DND-41 (cell line): ENCODE data around the gene TRIM40.
A peak's percentile ranks its signal among the peaks of the same experiment; 100 is the strongest.

ENCODE experiments used
- ATAC-seq: fragments of 200-7000 bp; cut with Tn5 transposase; 3 replicates; pipeline ENCODE4 v1.9.1; 2021; ENCODE audit warnings: low read depth; ENCODE audit not compliant: insufficient read depth
- DNase-seq: peaks from one replicate; pipeline ENCODE4 v3.0.0-alpha.2; 2020
- H2AFZ ChIP-seq: 2 replicates; pipeline ENCODE4 v1.6.0; 2012; ENCODE audit warnings: low read depth, low read length
- H3K27ac ChIP-seq: 2 replicates; pipeline ENCODE4 v1.5.1; 2012; ENCODE audit warnings: low read length, inconsistent platforms
- H3K27me3 ChIP-seq: fragments of 200-600 bp; sonication (generic); 2 replicates; pipeline ENCODE4 v1.6.0; 2012; ENCODE audit warnings: low read length, mild to moderate bottlenecking, inconsistent platforms; ENCODE audit not compliant: insufficient read depth, poor library complexity
- H3K36me3 ChIP-seq: 2 replicates; pipeline ENCODE4 v1.5.1; 2012; ENCODE audit warnings: low read length, inconsistent platforms; ENCODE audit not compliant: insufficient read depth
- H3K4me1 ChIP-seq: 2 replicates; pipeline ENCODE4 v1.5.1; 2012; ENCODE audit warnings: mild to moderate bottlenecking, low read length; ENCODE audit not compliant: insufficient read depth
- H3K4me2 ChIP-seq: 2 replicates; pipeline ENCODE4 v1.6.0; 2012; ENCODE audit warnings: mild to moderate bottlenecking, moderate library complexity, low read length, inconsistent platforms; ENCODE audit not compliant: insufficient read depth
- H3K4me3 ChIP-seq, 2 experiments: fragments of 200-600 bp in 1 of 2; shearing (Covaris generic) in 1 of 2; 2 replicates each; pipeline ENCODE4 v1.5.1; 2012 to 2016; ENCODE audit warnings: inconsistent platforms in 2 of 2, low read length in 2 of 2, mild to moderate bottlenecking in 2 of 2, low read depth in 1 of 2, moderate library complexity in 1 of 2
- H3K79me2 ChIP-seq: 2 replicates; pipeline ENCODE4 v1.6.0; 2012; ENCODE audit warnings: low read length, inconsistent platforms; ENCODE audit not compliant: insufficient read depth
- H3K9ac ChIP-seq: 2 replicates; pipeline ENCODE4 v1.6.0; 2012; ENCODE audit warnings: low read depth, mild to moderate bottlenecking, inconsistent platforms, low read length, moderate library complexity
- H3K9me3 ChIP-seq: 2 replicates; pipeline ENCODE4 v1.5.1; 2012; ENCODE audit warnings: low read length, moderate library complexity, mild to moderate bottlenecking, inconsistent platforms; ENCODE audit not compliant: insufficient read depth, severe bottlenecking
- H4K20me1 ChIP-seq: 2 replicates; pipeline ENCODE4 v1.6.0; 2012; ENCODE audit warnings: low read length; ENCODE audit not compliant: insufficient read depth
- CTCF ChIP-seq: IDR thresholded peaks from 2 replicates; pipeline ENCODE4 v1.5.1; 2012; ENCODE audit warnings: borderline replicate concordance, low read length, moderate library complexity, mild to moderate bottlenecking; ENCODE audit not compliant: poor library complexity, severe bottlenecking; ENCODE audit errors: extremely low read depth
- EZH2 ChIP-seq: IDR thresholded peaks from 3 replicates; pipeline ENCODE4 v1.6.1; 2012; ENCODE audit warnings: borderline replicate concordance, low read depth, mild to moderate bottlenecking, moderate library complexity, low read length, inconsistent platforms; ENCODE audit not compliant: severe bottlenecking

Gene TRIM40

GRCh38 chr6:30184417-30185031 is 48.6 kb downstream of the TRIM40 start:
- Histone ChIP-seq H3K9me3 (peaks cover 4% of the 10 kb centered on the region), H3K27me3 (no peaks in the 10 kb centered on the region), H3K27ac (no peak overlapping the region), H3K4me1 (no peaks in the 10 kb centered on the region), H3K79me2 (no peaks in the 10 kb centered on the region), H2AFZ (no peak overlapping the region), H3K9ac (no peak overlapping the region), H3K4me2 (no peak overlapping the region), H3K36me3 (peaks cover 45% of the 10 kb centered on the region), H4K20me1 (no peaks in the 10 kb centered on the region), H3K4me3 (no peak overlapping the region)
- no peak for TF ChIP-seq CTCF
- no peak for TF ChIP-seq EZH2
- peak; percentile 35; the same call in 1 of the 3 replicates for ATAC-seq
- no peak for DNase-seq

- Histone ChIP-seq H4K20me1 (no peaks in the 10 kb centered on the region), H3K9ac (no peak overlapping the region), H3K4me2 (no peak overlapping the region), H3K27me3 (no peaks in the 10 kb centered on the region), H3K79me2 (no peaks in the 10 kb centered on the region), H2AFZ (no peak overlapping the region), H3K4me1 (no peaks in the 10 kb centered on the region), H3K4me3 (no peak overlapping the region), H3K36me3 (peaks cover 59% of the 10 kb centered on the region), H3K27ac (no peak overlapping the region), H3K9me3 (no peaks in the 10 kb centered on the region)
- DNase-seq = no peak
- ATAC-seq = no peak
- no peak for TF ChIP-seq CTCF
- no peak for TF ChIP-seq EZH2
Observed at GRCh38 chr6:30185846-30186484, 50.0 kb downstream of the TRIM40 start.

GRCh38 chr6:30188541-30188940 is 52.6 kb downstream of the TRIM40 start:
- H4K20me1 ChIP-seq = no peaks in the 10 kb centered on the region
- H3K4me3 ChIP-seq = no peak overlapping the region
- H3K9ac ChIP-seq = no peak overlapping the region
- no peak overlapping the region for H3K27ac ChIP-seq
- no peaks in the 10 kb centered on the region for H3K27me3 ChIP-seq
- H3K79me2 ChIP-seq = no peaks in the 10 kb centered on the region
- H3K4me2 ChIP-seq = no peak overlapping the region
- DNase-seq (no peak), ATAC-seq (no peak)
- H3K9me3 ChIP-seq = no peaks in the 10 kb centered on the region
- peaks cover 77% of the 10 kb centered on the region for H3K36me3 ChIP-seq
- no peak overlapping the region for H2AFZ ChIP-seq
- H3K4me1 ChIP-seq = no peaks in the 10 kb centered on the region
- TF ChIP-seq EZH2 (no peak), CTCF (no peak)
